IPS DF 19.7 (cell line): ENCODE results near the gene ETV4.

Experiments
- DNase-seq: peaks from one replicate; pipeline ENCODE4 v3.0.0-alpha.2; 2013; ENCODE audit warnings: low read depth, low spot score

Gene ETV4

GRCh38 chr17:43546319-43547188 lies at the start of gene ETV4:
TSS of gene ETV4 (minus strand) at chr17:43546340. CDS start at chr17:43545617, 723 bp downstream.
- no peak for DNase-seq

- DNase-seq, result no peak
These were observed 49.3 kb upstream of the ETV4 start for GRCh38 chr17:43595466-43595865.

- DNase-seq, result no peak
These were observed 45.8 kb upstream of the ETV4 start for GRCh38 chr17:43591779-43592562.

GRCh38 chr17:43591001-43591400 lies 44.9 kb upstream of the ETV4 start:
- no peak for DNase-seq

GRCh38 chr17:43588664-43589435 lies 42.7 kb upstream of the ETV4 start:
- no peak for DNase-seq

GRCh38 chr17:43588121-43588520 lies 42.0 kb upstream of the ETV4 start:
- no peak for DNase-seq

- DNase-seq, result no peak
These were observed 41.5 kb upstream of the ETV4 start for GRCh38 chr17:43587647-43588046.

- no peak for DNase-seq
These were observed 38.5 kb upstream of the ETV4 start for GRCh38 chr17:43584666-43585102.

GRCh38 chr17:43583332-43583731 lies 37.2 kb upstream of the ETV4 start:
- no peak for DNase-seq

- DNase-seq, result no peak
These were observed 35.5 kb upstream of the ETV4 start for GRCh38 chr17:43581613-43582012.

GRCh38 chr17:43581130-43581529 lies 35.0 kb upstream of the ETV4 start:
- no peak for DNase-seq

- DNase-seq, result no peak
These were observed 33.5 kb upstream of the ETV4 start for GRCh38 chr17:43579566-43580140.

- DNase-seq, result no peak
These were observed 32.8 kb upstream of the ETV4 start for GRCh38 chr17:43578699-43579565.

GRCh38 chr17:43578404-43578698 lies 32.2 kb upstream of the ETV4 start:
- no peak for DNase-seq

GRCh38 chr17:43577664-43578403 lies 31.7 kb upstream of the ETV4 start:
- DNase-seq, result no peak

GRCh38 chr17:43576563-43577229 lies 30.6 kb upstream of the ETV4 start:
- no peak for DNase-seq

GRCh38 chr17:43574896-43575525 lies 28.9 kb upstream of the ETV4 start:
- DNase-seq, result no peak

- DNase-seq, result no peak
These were observed 28.2 kb upstream of the ETV4 start for GRCh38 chr17:43574348-43574747.
